KOPT-K1 (cell line): ENCODE results near the gene FYB1.
"Not testable (repeated sequence)": the region's sequence is repeated elsewhere in the genome, so short reads cannot be mapped to it uniquely, and the experiment has no call there.

Source experiments
- H3K27ac ChIP-seq: fragments of 200-600 bp; sonication (generic); 2 replicates; pipeline ENCODE4 v1.5.1; 2016; ENCODE audit warnings: antibody characterized with exemption, mild to moderate bottlenecking, low read depth, low read length; ENCODE audit not compliant: poor library complexity, severe bottlenecking
- H3K36me3 ChIP-seq: fragments of 200-600 bp; sonication (generic); 2 replicates; pipeline ENCODE4 v1.5.1; 2017; ENCODE audit warnings: antibody characterized with exemption, mild to moderate bottlenecking, low read length, moderate library complexity; ENCODE audit not compliant: insufficient read depth
- H3K9me3 ChIP-seq: fragments of 200-600 bp; sonication (generic); 2 replicates; pipeline ENCODE4 v1.5.1; 2017; ENCODE audit warnings: antibody characterized with exemption, low read length, mild to moderate bottlenecking; ENCODE audit not compliant: insufficient read depth, poor library complexity, severe bottlenecking

FYB1 gene

GRCh38 chr5:39190311-39191102, 28.9 kb downstream of the FYB1 start:
- Histone ChIP-seq H3K27ac (peak overlapping the region; percentile 90), H3K36me3 (peaks cover 10% of the 10 kb centered on the region; the same call in 1 of the 2 replicates)

GRCh38 chr5:39189292-39189955, 29.9 kb downstream of the FYB1 start:
- Histone ChIP-seq H3K9me3 (no peaks in the 10 kb centered on the region), H3K36me3 (peaks cover 3% of the 10 kb centered on the region; the same call in 1 of the 2 replicates), H3K27ac (peak overlapping the region; percentile 90)

More at GRCh38 chr5:39190311-39191102, 28.9 kb downstream of the FYB1 start:
- H3K9me3 ChIP-seq: no peaks in the 10 kb centered on the region

- H3K9me3 ChIP-seq: no peaks in the 10 kb centered on the region
- H3K36me3 ChIP-seq: no peaks in the 10 kb centered on the region
- H3K27ac ChIP-seq: peak overlapping the region; percentile 90
These were observed 31.3 kb downstream of the FYB1 start for GRCh38 chr5:39187831-39188731.

GRCh38 chr5:39186722-39187539, 32.4 kb downstream of the FYB1 start:
- Histone ChIP-seq H3K9me3 (no peaks in the 10 kb centered on the region), H3K36me3 (no peaks in the 10 kb centered on the region), H3K27ac (peak overlapping the region; percentile 90)

- Histone ChIP-seq H3K36me3 (no peaks in the 10 kb centered on the region; the same call in 1 of the 2 replicates), H3K9me3 (no peaks in the 10 kb centered on the region), H3K27ac (peak overlapping the region; percentile 90)
These were observed 33.1 kb downstream of the FYB1 start for GRCh38 chr5:39186289-39186688.

- H3K27ac ChIP-seq: peak overlapping the region; percentile 90
- no peaks in the 10 kb centered on the region; the same call in 1 of the 2 replicates for H3K36me3 ChIP-seq
- no peaks in the 10 kb centered on the region for H3K9me3 ChIP-seq
These were observed 33.6 kb downstream of the FYB1 start for GRCh38 chr5:39185761-39186160.

- H3K36me3 ChIP-seq, H3K9me3 ChIP-seq: not testable (repeated sequence)
- H3K27ac ChIP-seq: peak overlapping the region; percentile 84
These were observed 39.8 kb downstream of the FYB1 start for GRCh38 chr5:39179561-39179960.

- Histone ChIP-seq H3K27ac (peak overlapping the region; percentile 84), H3K36me3 (peaks cover 3% of the 10 kb centered on the region; the same call in 1 of the 2 replicates)
These were observed 40.5 kb downstream of the FYB1 start for GRCh38 chr5:39178861-39179260.

GRCh38 chr5:39178171-39178570, 41.2 kb downstream of the FYB1 start:
- Histone ChIP-seq H3K36me3 (peaks cover 8% of the 10 kb centered on the region; the same call in 1 of the 2 replicates), H3K27ac (peak overlapping the region; percentile 84), H3K9me3 (peaks cover 8% of the 10 kb centered on the region)

More at GRCh38 chr5:39178861-39179260, 40.5 kb downstream of the FYB1 start:
- peaks cover 2% of the 10 kb centered on the region for H3K9me3 ChIP-seq

GRCh38 chr5:39177631-39177964, 41.8 kb downstream of the FYB1 start:
- peak overlapping the region; percentile 84 for H3K27ac ChIP-seq

GRCh38 chr5:39176759-39177630, 42.4 kb downstream of the FYB1 start:
- Histone ChIP-seq H3K9me3 (peaks cover 17% of the 10 kb centered on the region), H3K27ac (peak overlapping the region; percentile 84), H3K36me3 (peaks cover 10% of the 10 kb centered on the region; the same call in 1 of the 2 replicates)

More at GRCh38 chr5:39177631-39177964, 41.8 kb downstream of the FYB1 start:
- peaks cover 10% of the 10 kb centered on the region; the same call in 1 of the 2 replicates for H3K36me3 ChIP-seq
- H3K9me3 ChIP-seq: peaks cover 14% of the 10 kb centered on the region

- Histone ChIP-seq H3K9me3 (peaks cover 17% of the 10 kb centered on the region), H3K36me3 (peaks cover 10% of the 10 kb centered on the region; the same call in 1 of the 2 replicates), H3K27ac (peak overlapping the region; percentile 84)
These were observed 43.9 kb downstream of the FYB1 start for GRCh38 chr5:39175273-39175955.

- H3K36me3 ChIP-seq: peaks cover 18% of the 10 kb centered on the region; the same call in 1 of the 2 replicates
- H3K27ac ChIP-seq: no peak overlapping the region
- H3K9me3 ChIP-seq: peaks cover 17% of the 10 kb centered on the region
These were observed 46.3 kb downstream of the FYB1 start for GRCh38 chr5:39173069-39173468.
